HEK293T (cell line): ENCODE data around the gene SSH2.

Experiments used
- BHLHE40 ChIP-seq: fragments of 450-650 bp; IDR thresholded peaks from 2 replicates; pipeline ENCODE4 v1.6.1; 2016; ENCODE audit warnings: mild to moderate bottlenecking, moderate library complexity, borderline replicate concordance
- ELF4 ChIP-seq: fragments of 450-650 bp; IDR thresholded peaks from 2 replicates; pipeline ENCODE4 v1.6.1; 2017; ENCODE audit warnings: antibody characterized with exemption
- FOXM1 ChIP-seq: fragments of 450-650 bp; IDR thresholded peaks from 2 replicates; pipeline ENCODE4 v1.6.1; 2017; ENCODE audit warnings: mild to moderate bottlenecking, borderline replicate concordance
- SP1 ChIP-seq: fragments of 450-650 bp; IDR thresholded peaks from 2 replicates; pipeline ENCODE4 v1.6.1; 2017
- ZNF384 ChIP-seq: fragments of 450-650 bp; IDR thresholded peaks from 2 replicates; pipeline ENCODE4 v1.6.1; 2016

DNA sequence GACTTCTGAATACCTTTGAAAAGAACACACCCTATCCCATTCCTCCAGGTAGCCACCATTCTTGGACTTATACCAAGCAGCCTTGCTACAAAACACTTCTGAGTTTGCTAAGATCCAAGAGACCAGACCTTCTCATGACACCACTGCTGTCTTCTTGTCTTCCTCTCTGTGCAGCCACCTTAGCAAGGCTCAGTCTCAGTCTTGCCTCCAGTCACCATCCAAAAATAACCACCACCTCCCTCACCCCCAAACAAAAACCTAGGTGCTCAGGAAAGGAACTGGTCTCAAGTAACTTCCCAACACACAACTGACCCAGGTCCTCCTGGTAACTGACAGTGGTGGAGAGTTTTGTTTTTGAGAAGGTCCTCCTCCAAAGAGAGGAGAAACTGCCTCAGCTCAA lies 216.4 kb downstream of the SSH2 start:
- TF ChIP-seq SP1 = no peak
- no peak for TF ChIP-seq FOXM1
- TF ChIP-seq BHLHE40 = no peak
- TF ChIP-seq ELF4 = no peak
- TF ChIP-seq ZNF384 = no peak
